GM23248 (cell line): ENCODE data around the gene GTF2H4.

ENCODE experiments used
- EZH2 ChIP-seq: fragments of 200-600 bp; sonication (generic); IDR thresholded peaks from 2 replicates; pipeline ENCODE4 v1.6.1; 2018; ENCODE audit warnings: antibody characterized with exemption, mild to moderate bottlenecking; ENCODE audit not compliant: insufficient read depth, poor library complexity, severe bottlenecking
- EZH2phosphoT487 ChIP-seq: fragments of 200-600 bp; sonication (generic); IDR thresholded peaks from 2 replicates; pipeline ENCODE4 v1.6.1; 2018; ENCODE audit warnings: antibody characterized with exemption, moderate library complexity, mild to moderate bottlenecking, low read depth; ENCODE audit not compliant: insufficient read depth

DNA sequence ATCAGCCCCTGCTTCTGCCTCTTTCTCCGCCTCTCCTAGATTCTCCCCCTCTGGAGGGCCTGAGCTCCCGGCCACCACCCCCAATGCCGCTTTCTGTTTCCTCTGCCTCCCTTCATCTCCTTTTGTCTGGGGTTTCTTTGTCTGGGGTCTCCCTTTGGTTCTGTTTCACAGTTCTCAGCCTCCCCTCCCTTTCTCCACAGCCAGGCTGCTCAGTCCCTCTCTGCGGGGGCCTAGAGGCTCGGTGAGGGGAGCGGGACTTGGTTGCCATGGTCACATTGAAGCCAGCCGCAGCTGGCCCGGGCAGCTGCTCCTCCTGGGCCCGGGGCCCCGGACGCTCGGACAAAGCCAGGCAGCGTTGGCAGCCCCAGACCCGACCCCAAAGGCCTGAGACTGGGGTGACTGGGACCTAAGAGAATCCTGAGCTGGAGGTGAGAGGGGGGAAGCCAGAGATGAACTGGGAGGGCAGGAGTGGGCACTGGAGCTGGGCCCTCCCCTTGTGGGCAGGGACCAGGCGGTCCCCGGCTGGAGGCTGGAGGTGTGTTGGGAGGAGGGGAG lies 27.2 kb upstream of the GTF2H4 start:
- TF ChIP-seq EZH2 (no peak), EZH2phosphoT487 (no peak)
